ENCODE results near the gene ZNF784. TPM values are rescaled to one million over a fixed set of nuclear protein-coding genes. Genes with fewer than 3 reads are reported as not detected.
A peak's percentile ranks its signal among the peaks of the same experiment; 100 is the strongest.

Gene ZNF784
- total and polyA plus RNA-seq, 8 donors = 1.8 to 15.1 (median 5.5) TPM; not detected in 1

GRCh38 chr19:55668603-55669348, 44.4 kb upstream of the ZNF784 start:
- no peak for DNase-seq
- Histone ChIP-seq H3K4me3 (peak overlapping the region in 1 of 4 donors; percentile 1), H3K4me1 (peaks cover 21 to 73% (median 53%) of the 10 kb centered on the region in 4 donors), H3K27ac (peak overlapping the region in 1 of 5 donors; percentile 69), H3K9me3 (no peaks in the 10 kb centered on the region), H3K36me3 (peaks cover 68 to 99% (median 99%) of the 10 kb centered on the region in 4 donors), H3K27me3 (no peaks in the 10 kb centered on the region)
- TF ChIP-seq CTCF (IDR thresholded peaks at IDR 0.05) = no peak
- TF ChIP-seq EP300 (IDR thresholded peaks at IDR 0.05) = no peak
- no peak for TF ChIP-seq POLR2AphosphoS5 (IDR thresholded peaks at IDR 0.05)
- no peak for TF ChIP-seq POLR2A (IDR thresholded peaks at IDR 0.05)
- intact Hi-C loops (cut with DNase I; ENCODE audit: low total_unique reads) = no loop called here
- 80 to 88% (median 86%) methylated on average over 15 to 30 of the region's 30 CpGs for whole genome bisulfite sequencing, 5 donors

GRCh38 chr19:55667958-55668357, 43.6 kb upstream of the ZNF784 start:
- intact Hi-C loops (cut with DNase I; ENCODE audit: low total_unique reads) = no loop called here
- Histone ChIP-seq H3K9me3 (no peaks in the 10 kb centered on the region), H3K36me3 (peaks cover 76 to 100% (median 99%) of the 10 kb centered on the region in 4 donors), H3K4me1 (peaks cover 21 to 65% (median 47%) of the 10 kb centered on the region in 4 donors), H3K4me3 (no peak overlapping the region), H3K27ac (peak overlapping the region in 4 of 5 donors; percentile 8 to 69 (median 51)), H3K27me3 (no peaks in the 10 kb centered on the region)
- TF ChIP-seq POLR2AphosphoS5 (IDR thresholded peaks at IDR 0.05) (peak in 1 of 3 donors; percentile 62), POLR2A (IDR thresholded peaks at IDR 0.05) (no peak)
- 30 to 60% (median 43%) methylated on average over 3 to 11 of the region's 11 CpGs for WGBS, 5 donors
- DNase-seq = peak; percentile 72 to 82

GRCh38 chr19:55667511-55667910, 43.1 kb upstream of the ZNF784 start:
- H3K4me1 ChIP-seq = peaks cover 21 to 61% (median 45%) of the 10 kb centered on the region in 4 donors
- TF ChIP-seq EP300 (IDR thresholded peaks at IDR 0.05) (no peak), POLR2AphosphoS5 (IDR thresholded peaks at IDR 0.05) (no peak), CTCF (IDR thresholded peaks at IDR 0.05) (no peak), POLR2A (IDR thresholded peaks at IDR 0.05) (no peak)
- H3K27me3 ChIP-seq = no peaks in the 10 kb centered on the region
- intact Hi-C loops (cut with DNase I; ENCODE audit: low total_unique reads) = no loop called here
- no peaks in the 10 kb centered on the region for H3K9me3 ChIP-seq
- peaks cover 81 to 100% (median 99%) of the 10 kb centered on the region in 4 donors for H3K36me3 ChIP-seq
- 57 to 76% (median 63%) methylated on average over 12 of the region's 12 CpGs for WGBS, 5 donors
- DNase-seq = no peak
- no peak overlapping the region for H3K4me3 ChIP-seq
- H3K27ac ChIP-seq = peak overlapping the region in 4 of 5 donors; percentile 15 to 69 (median 51)

- 88 to 100% (median 92%) methylated on average over 3 to 4 of the region's 4 CpGs for WGBS, 5 donors
- Histone ChIP-seq H3K27ac (peak overlapping the region in 3 of 5 donors; percentile 50 to 69 (median 52)), H3K4me1 (peaks cover 21 to 55% (median 43%) of the 10 kb centered on the region in 4 donors), H3K36me3 (peaks cover 86 to 100% (median 100%) of the 10 kb centered on the region in 4 donors), H3K9me3 (no peaks in the 10 kb centered on the region), H3K27me3 (no peaks in the 10 kb centered on the region), H3K4me3 (no peak overlapping the region)
- DNase-seq = no peak
- TF ChIP-seq EP300 (IDR thresholded peaks at IDR 0.05) = no peak
- TF ChIP-seq CTCF (IDR thresholded peaks at IDR 0.05) = no peak
- no peak for TF ChIP-seq POLR2AphosphoS5 (IDR thresholded peaks at IDR 0.05)
- no peak for TF ChIP-seq POLR2A (IDR thresholded peaks at IDR 0.05)
- intact Hi-C loops (cut with DNase I; ENCODE audit: low total_unique reads) = no loop called here
Observed at GRCh38 chr19:55667006-55667381, 42.6 kb upstream of the ZNF784 start.
